Endothelial cell of umbilical vein (primary cell): ENCODE measurements around the gene BMPER. TPM values are rescaled to one million over a fixed set of nuclear protein-coding genes. Genes with fewer than 3 reads are reported as not detected.

Experiments used
- BruUV-seq: library from RNA; stranded (reverse); fragments of 400-500 nt; replicated peaks from 2 replicates; lab custom pipeline; 2021; lab: Mats Ljungman, UMichigan
- CTCF ChIA-PET: fragments of 300-600, 350-600 bp; sonication (Branson Sonifier 250); formaldehyde crosslinking; loops from one replicate; lab custom pipeline; 2021; ENCODE audit warnings: antibody characterized with exemption, inconsistent platforms; lab: Charles Lee
- POLR2A ChIA-PET: fragments of 300-600, 350-600 bp; sonication (Branson Sonifier 250); formaldehyde crosslinking; loops from one replicate; lab custom pipeline; 2021; ENCODE audit warnings: antibody characterized with exemption, inconsistent platforms; lab: Charles Lee
- DNase-seq: peaks from one replicate; pipeline ENCODE4 v3.0.0-alpha.2; 2011; ENCODE audit warnings: low read depth, low spot score
- FAIRE-seq: peaks from 2 replicates; lab custom pipeline; 2011; peaks lifted over from hg19 to GRCh38; lab: Jason Lieb, UNC
- H2AFZ ChIP-seq: 2 replicates; pipeline ENCODE4 v1.6.0; 2012; ENCODE audit warnings: low read depth, low read length, control low read depth, inconsistent platforms
- H3K27ac ChIP-seq: 2 replicates; pipeline ENCODE4 v1.5.1; 2011; ENCODE audit warnings: low read depth, mild to moderate bottlenecking, control low read depth, low read length, moderate library complexity; ENCODE audit not compliant: insufficient read depth
- H3K27me3 ChIP-seq, 2 experiments: 2 replicates each; pipeline versions ENCODE4 v1.6.0 to v1.6.1; 2011; ENCODE audit warnings: low read length in 2 of 2, mixed read lengths in 1 of 2; ENCODE audit not compliant: control insufficient read depth in 2 of 2, insufficient read depth in 2 of 2
- H3K36me3 ChIP-seq, 2 experiments: 2 replicates in 1 of 2; 3 replicates in 1 of 2; pipeline ENCODE4 v1.5.1; 2011; ENCODE audit warnings: low read length in 2 of 2, mild to moderate bottlenecking in 1 of 2, moderate library complexity in 1 of 2; ENCODE audit not compliant: control insufficient read depth in 2 of 2, insufficient read depth in 2 of 2; ENCODE audit errors: extremely low read depth in 1 of 2
- H3K4me1 ChIP-seq: 3 replicates; pipeline ENCODE4 v1.5.1; 2011; ENCODE audit warnings: mild to moderate bottlenecking, low read length; ENCODE audit not compliant: control insufficient read depth, insufficient read depth; ENCODE audit errors: extremely low read depth
- H3K4me2 ChIP-seq: 2 replicates; pipeline ENCODE4 v1.6.1; 2011; ENCODE audit warnings: low read length, control low read depth, mixed read lengths; ENCODE audit not compliant: insufficient read depth
- H3K4me3 ChIP-seq, 3 experiments: fragments of 200-600 bp in 1 of 3; sonication (generic), shearing (Covaris generic) in 1 of 3; replicated peaks in 1 of 3; 2 replicates each; pipeline ENCODE4 v1.5.1; 2011 to 2016; ENCODE audit warnings: control low read depth in 3 of 3, low read length in 3 of 3, mild to moderate bottlenecking in 2 of 3, inconsistent platforms in 1 of 3, low read depth in 1 of 3, moderate library complexity in 1 of 3; ENCODE audit not compliant: insufficient read depth in 1 of 3
- H3K79me2 ChIP-seq: 2 replicates; pipeline ENCODE4 v1.6.0; 2012; ENCODE audit warnings: low read length, inconsistent platforms; ENCODE audit not compliant: control insufficient read depth, insufficient read depth
- H3K9ac ChIP-seq: replicated peaks from 2 replicates; pipeline ENCODE3; 2011; ENCODE audit warnings: low read length, control low read depth; ENCODE audit not compliant: insufficient read depth; ENCODE audit errors: extremely low read depth
- H3K9me1 ChIP-seq: replicated peaks from 3 replicates; pipeline ENCODE4 v1.6.0; 2011; ENCODE audit warnings: mild to moderate bottlenecking, low read length; ENCODE audit not compliant: control insufficient read depth, insufficient read depth; ENCODE audit errors: extremely low read depth
- H3K9me3 ChIP-seq: replicated peaks from 2 replicates; pipeline ENCODE4 v1.5.1; 2012; ENCODE audit warnings: low read length, inconsistent platforms; ENCODE audit not compliant: control insufficient read depth, insufficient read depth
- H4K20me1 ChIP-seq: replicated peaks from 2 replicates; pipeline ENCODE3; 2011; ENCODE audit warnings: mild to moderate bottlenecking, low read length; ENCODE audit not compliant: control insufficient read depth, insufficient read depth; ENCODE audit errors: extremely low read depth
- FOS ChIP-seq: IDR thresholded peaks from 2 replicates; pipeline ENCODE4 v1.6.1; 2011; ENCODE audit warnings: mild to moderate bottlenecking, low read length, moderate library complexity, borderline replicate concordance; ENCODE audit not compliant: insufficient read depth
- MAX ChIP-seq: IDR thresholded peaks from 2 replicates; pipeline ENCODE4 v1.6.1; 2011; ENCODE audit not compliant: insufficient read depth, insufficient read length
- MYC ChIP-seq: IDR thresholded peaks from one replicate; pipeline ENCODE4 v1.6.1; 2011; ENCODE audit warnings: mild to moderate bottlenecking, low read depth, low read length
- POLR2A ChIP-seq: IDR thresholded peaks from 2 replicates; pipeline ENCODE4 v1.6.1; 2012; ENCODE audit warnings: low read depth, mild to moderate bottlenecking, control low read depth, low read length
- POLR2AphosphoS5 ChIP-seq: IDR thresholded peaks from 2 replicates; pipeline ENCODE4 v1.6.1; 2012; ENCODE audit warnings: low read depth, mild to moderate bottlenecking, control low read depth, low read length, moderate library complexity; ENCODE audit not compliant: insufficient read depth
- dilution Hi-C: fragments of 300-500 bp; cut with MboI; formaldehyde crosslinking; loops from one replicate; pipeline ENCODE4 v1.15.0; 2019; ENCODE audit warnings: low sequenced_read_pairs; ENCODE audit not compliant: extremely low pct_ligation_motif_present
- intact Hi-C: fragments of 100-400 bp; cut with micrococcal nuclease; formaldehyde crosslinking; loops from one replicate; pipeline ENCODE4 v1.10.0; 2022
- polyA plus RNA-seq, 4 experiments: library from polyadenylated mRNA; depleted of rRNA in 3 of 4; stranded (reverse) in 3 of 4; unstranded in 1 of 4; fragments of >200 nt; gene quantifications; 2 replicates each; pipeline versions ENCODE4 v1.2.1 to v1.2.3, GENCODE V29; 2011 to 2012; ENCODE audit warnings: missing spikeins in 1 of 4
- total RNA-seq: library from RNA; stranded (reverse); gene quantifications from 2 replicates; pipeline ENCODE4 v1.2.3, GENCODE V29; 2021
- TF ChIP-seq, protein P1 (sequence below), 2 donors: IDR thresholded peaks; 1 replicate in 1 of 2; 2 replicates in 1 of 2; pipeline ENCODE4 v1.5.1; 2011; ENCODE audit warnings: low read length in 2 of 2, mild to moderate bottlenecking in 2 of 2, moderate library complexity in 2 of 2, control low read depth in 1 of 2, inconsistent platforms in 1 of 2, low read depth in 1 of 2; ENCODE audit not compliant: insufficient read depth in 1 of 2; ENCODE audit errors: extremely low read depth in 1 of 2

BMPER gene
- total and polyA plus RNA-seq, 2 donors (not counting 3 experiments of a cell fraction or from before 2014, with no cell fraction given), result 0.10 to 0.13 TPM

- TF ChIP-seq MYC, result no peak
- TF ChIP-seq POLR2A, result no peak
- TF ChIP-seq MAX, result no peak
- DNase-seq (no peak), FAIRE-seq (no peak)
- no peak overlapping the region for H3K9ac ChIP-seq
- no peaks in the 10 kb centered on the region for H3K79me2 ChIP-seq
- no peaks in the 10 kb centered on the region for H3K4me1 ChIP-seq
- H2AFZ ChIP-seq, result no peak overlapping the region
- H3K9me3 ChIP-seq, result no peaks in the 10 kb centered on the region
- dilution Hi-C loops, result no loop called here
- H3K4me2 ChIP-seq, result no peak overlapping the region
- no TSS peak for BruUV-seq
- ChIA-PET CTCF (no interaction called here), POLR2A (no interaction called here)
- H3K4me3 ChIP-seq, result no peak overlapping the region
- intact Hi-C loops, result no loop called here
- no peak overlapping the region for H3K27ac ChIP-seq
- H3K27me3 ChIP-seq, result no peaks in the 10 kb centered on the region
- no peaks in the 10 kb centered on the region for H3K36me3 ChIP-seq
- no peaks in the 10 kb centered on the region for H3K9me1 ChIP-seq
- H4K20me1 ChIP-seq, result no peaks in the 10 kb centered on the region
Observed at GRCh38 chr7:33868166-33868565, 37.2 kb upstream of the BMPER start.

DNA sequence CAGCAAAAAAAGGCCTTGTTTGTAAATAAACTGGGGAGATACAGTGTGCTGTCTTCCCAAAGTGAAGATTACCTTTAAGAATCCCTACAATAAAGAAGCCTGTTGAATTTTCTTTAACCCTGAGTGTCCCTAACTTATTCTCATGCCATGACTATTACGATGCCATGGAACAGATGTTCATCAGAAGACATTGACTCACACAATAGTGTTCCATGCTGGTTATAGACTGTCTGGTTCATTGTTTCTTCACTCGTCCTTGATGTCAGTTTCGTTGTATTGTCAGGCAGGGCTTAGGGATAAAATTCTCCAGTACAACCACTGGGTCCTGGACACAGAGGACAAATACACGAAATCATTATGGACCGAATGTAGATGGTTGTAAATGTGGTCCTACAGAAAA is 36.2 kb upstream of the BMPER start:
- no peaks in the 10 kb centered on the region for H4K20me1 ChIP-seq
- no peaks in the 10 kb centered on the region for H3K4me1 ChIP-seq
- no peaks in the 10 kb centered on the region for H3K79me2 ChIP-seq
- dilution Hi-C loops, result no loop called here
- POLR2A ChIA-PET, result no interaction called here
- DNase-seq, result no peak
- no peaks in the 10 kb centered on the region for H3K9me3 ChIP-seq
- H3K27ac ChIP-seq, result no peak overlapping the region
- no peak for FAIRE-seq
- no peak overlapping the region for H2AFZ ChIP-seq
- no peak overlapping the region for H3K9ac ChIP-seq
- H3K36me3 ChIP-seq, result no peaks in the 10 kb centered on the region
- H3K4me3 ChIP-seq, result no peak overlapping the region
- H3K9me1 ChIP-seq, result no peaks in the 10 kb centered on the region
- H3K4me2 ChIP-seq, result no peak overlapping the region
- no peak for TF ChIP-seq MYC
- TF ChIP-seq FOS, result no peak
- TF ChIP-seq, protein P1, sequence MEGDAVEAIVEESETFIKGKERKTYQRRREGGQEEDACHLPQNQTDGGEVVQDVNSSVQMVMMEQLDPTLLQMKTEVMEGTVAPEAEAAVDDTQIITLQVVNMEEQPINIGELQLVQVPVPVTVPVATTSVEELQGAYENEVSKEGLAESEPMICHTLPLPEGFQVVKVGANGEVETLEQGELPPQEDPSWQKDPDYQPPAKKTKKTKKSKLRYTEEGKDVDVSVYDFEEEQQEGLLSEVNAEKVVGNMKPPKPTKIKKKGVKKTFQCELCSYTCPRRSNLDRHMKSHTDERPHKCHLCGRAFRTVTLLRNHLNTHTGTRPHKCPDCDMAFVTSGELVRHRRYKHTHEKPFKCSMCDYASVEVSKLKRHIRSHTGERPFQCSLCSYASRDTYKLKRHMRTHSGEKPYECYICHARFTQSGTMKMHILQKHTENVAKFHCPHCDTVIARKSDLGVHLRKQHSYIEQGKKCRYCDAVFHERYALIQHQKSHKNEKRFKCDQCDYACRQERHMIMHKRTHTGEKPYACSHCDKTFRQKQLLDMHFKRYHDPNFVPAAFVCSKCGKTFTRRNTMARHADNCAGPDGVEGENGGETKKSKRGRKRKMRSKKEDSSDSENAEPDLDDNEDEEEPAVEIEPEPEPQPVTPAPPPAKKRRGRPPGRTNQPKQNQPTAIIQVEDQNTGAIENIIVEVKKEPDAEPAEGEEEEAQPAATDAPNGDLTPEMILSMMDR (IDR thresholded peaks at IDR 0.05; ENCODE audit: extremely low read depth in 1 of 2, insufficient read depth in 1 of 2, low read depth in 1 of 2, low read length in 2 of 2), result no peak
- TF ChIP-seq POLR2AphosphoS5, result no peak
- CTCF ChIA-PET, result no interaction called here
- H3K27me3 ChIP-seq, result no peaks in the 10 kb centered on the region
- intact Hi-C loops, result no loop called here
- no TSS peak for BruUV-seq
